GM19438 (cell line): Measurements from ENCODE around the gene HMGN2.
"Not testable (repeated sequence)": the region's sequence is repeated elsewhere in the genome, so short reads cannot be mapped to it uniquely, and the experiment has no call there.

Experiments used
- ATAC-seq: cut with Tn5 transposase; IDR thresholded peaks from one replicate; pipeline ENCODE4 v1.9.1; 2021; ENCODE audit warnings: low read depth; ENCODE audit not compliant: unreplicated experiment

Gene HMGN2

DNA sequence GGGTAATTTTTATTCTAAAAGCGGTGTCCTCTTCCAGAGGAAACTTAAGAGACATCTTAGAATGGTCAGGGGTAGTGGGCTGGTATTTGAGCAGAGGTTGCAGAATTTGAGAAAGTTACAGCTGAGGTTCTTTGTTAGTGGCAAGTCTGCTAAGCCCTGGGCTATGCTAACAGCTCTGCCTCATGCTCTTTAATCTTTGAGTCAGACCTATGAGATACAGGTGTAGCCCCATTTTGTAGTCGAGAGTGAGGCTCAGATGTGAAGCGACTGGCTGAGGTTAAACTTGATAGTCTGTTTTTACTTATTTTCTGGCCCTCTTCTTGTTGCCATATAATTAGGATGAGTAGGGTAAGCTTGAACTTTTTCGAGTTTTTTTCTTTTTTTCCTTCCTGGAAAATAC, 4.7 kb downstream of the HMGN2 start:
- no peak for ATAC-seq

DNA sequence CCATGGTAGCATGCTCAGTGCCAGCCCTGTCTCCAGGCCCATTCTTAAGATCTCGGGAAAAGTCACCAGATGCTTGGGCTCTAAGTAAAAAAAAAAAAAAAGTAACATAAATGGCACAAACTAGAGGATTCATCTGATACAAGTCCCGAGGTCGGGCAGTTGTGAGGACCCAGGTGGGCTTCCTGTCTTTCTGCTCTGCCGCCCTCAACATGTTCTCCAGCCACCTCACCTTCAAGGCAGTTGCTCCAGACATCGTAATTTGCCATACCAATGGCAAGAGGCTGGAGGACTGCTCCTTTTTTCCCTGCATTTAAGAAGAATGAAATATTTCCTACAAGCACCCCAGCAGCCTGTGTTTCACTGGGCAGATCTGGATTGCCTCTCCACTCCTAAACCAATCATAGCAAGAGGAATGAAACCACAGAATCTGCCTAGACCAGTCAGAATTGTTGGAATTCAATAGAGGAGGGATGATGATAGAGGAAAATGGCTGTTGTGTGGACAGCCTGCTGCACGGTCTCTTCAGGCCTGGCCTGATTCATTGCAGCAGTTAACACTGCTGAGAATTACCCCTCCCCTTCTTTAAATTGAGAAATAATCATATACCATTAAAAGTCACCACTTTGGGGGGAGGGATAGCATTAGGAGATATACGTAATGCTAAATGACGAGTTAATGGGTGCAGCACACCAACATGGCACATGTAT, 5.4 kb downstream of the HMGN2 start:
- ATAC-seq, result no peak

DNA sequence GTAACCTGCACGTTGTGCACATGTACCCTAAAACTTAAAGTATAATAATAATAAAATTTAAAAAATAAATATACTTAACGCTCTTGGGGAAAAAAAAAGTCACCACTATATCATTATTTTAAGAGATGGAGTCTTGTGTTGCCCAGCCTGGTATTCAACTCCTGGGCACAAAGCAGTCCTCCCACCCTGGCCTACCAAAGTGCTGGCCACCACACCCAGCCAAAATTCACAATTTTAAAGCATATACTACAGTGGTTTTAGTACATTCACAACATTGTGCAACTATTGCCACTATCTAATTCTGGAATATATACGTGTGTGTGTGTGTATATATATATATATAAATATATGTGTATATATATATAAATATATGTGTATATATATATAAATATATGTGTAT, 5.9 kb downstream of the HMGN2 start:
- no peak for ATAC-seq

DNA sequence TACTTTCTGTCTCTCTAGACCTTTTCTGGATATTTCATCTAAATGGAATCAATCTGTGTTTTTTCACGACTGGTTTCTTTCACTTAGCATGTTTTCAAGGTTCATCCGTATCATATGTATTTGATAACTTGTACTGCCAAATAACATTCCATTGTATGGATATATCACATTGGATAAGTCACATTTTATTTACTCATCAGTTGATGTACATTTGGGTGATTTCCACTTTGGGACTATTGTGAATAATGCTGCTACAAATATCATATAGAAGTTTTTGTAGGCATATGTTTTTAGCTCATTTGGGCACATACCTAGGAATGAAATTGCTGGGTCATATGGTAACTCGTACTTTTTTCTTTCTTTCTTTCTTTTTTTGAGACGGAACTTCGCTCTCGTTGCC, 6.7 kb downstream of the HMGN2 start:
- ATAC-seq, result no peak

DNA sequence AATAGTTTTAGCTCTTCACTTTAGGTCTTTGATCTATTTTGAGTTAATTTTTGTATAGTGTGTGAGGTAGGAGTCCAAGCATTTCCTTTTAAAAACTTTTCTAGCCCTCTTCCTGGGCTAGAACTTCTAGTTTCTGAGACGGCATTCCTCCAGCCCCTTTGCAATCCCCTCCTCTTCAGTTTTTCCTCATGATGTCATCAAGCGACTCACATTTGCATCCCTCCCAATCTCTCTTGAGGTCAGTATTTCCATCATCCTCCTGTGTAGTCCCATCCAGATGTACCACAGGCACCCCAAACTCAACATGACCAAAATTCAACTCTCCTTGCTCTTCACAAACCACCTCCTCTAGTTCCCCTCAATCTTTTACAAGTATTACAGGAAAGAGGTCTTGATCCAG, 10.7 kb downstream of the HMGN2 start:
- ATAC-seq, result no peak

DNA sequence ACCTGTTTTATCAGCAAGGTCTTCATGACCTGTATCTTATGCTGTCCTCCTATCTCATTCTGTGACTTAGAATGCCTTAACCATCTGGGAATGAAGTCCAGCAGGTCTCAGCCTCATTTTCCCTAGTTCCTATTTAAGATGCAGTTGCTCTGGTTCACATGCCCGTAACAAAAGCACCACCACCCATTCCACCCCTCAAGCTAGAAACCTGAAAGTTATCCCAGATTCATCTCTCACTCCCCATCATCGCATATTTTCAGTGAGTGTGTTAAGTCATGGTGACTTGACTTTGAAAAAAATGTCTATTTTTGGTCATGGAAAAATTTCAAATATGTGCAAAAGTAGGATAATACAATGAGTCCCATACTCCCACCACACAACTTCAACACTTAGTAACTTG, 11.7 kb downstream of the HMGN2 start:
- no peak for ATAC-seq

DNA sequence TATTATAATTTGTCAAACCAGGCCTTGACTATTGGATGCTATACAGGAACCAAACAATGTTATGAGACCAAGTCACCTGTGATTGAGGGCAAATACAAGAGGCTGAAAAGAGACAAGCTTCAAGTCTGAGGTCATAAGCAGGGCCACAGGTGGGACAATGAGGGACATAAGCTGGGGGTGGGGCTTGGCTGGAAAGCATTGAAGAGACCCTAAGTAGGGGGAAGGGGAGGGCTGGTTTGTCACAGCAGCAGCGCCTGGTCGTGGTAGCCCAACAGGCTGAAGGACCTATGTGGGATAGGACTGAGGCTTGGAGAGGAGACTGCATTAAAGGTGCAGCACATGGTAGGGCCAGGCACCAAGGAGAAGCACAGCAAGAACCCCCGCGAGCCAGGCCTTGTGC, 17.9 kb downstream of the HMGN2 start:
- no peak for ATAC-seq

DNA sequence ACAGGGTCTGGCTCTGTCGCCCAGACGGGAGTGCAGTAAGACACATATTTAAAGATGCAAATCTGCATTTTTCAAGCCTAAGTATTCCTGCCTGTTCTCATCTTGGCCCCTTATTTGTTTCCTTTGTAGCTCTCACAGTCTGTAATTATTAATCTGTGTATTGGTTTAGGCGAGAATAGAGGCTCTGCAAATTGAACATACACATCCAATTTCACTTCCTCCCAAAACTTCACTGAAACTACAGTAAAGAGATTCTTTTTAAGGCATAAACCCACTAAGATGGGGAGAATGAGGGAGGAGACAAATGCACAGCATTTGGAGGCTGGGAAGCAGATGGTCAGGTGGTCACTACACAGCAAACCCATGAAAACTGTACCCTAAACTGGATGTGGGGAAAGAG, 21.0 kb downstream of the HMGN2 start:
- ATAC-seq, result no peak

DNA sequence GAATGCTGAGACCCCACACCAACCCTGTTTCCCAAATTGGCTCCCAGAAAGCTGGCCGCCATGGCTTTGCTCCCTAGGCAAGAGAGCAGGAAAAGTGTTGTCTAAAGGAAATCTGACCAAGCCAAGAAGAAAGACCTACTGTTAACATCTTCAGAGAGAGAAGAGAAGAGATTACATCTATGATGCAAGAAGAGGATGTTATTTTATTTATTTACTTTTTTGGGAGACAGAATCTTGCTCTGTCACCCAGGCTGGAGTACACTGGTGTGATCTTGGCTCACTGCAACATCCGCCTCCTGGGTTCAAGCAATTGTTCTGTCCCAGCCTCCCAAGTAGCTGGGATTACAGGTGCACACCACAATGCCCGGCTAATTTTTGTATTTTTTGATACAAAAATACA, 21.7 kb downstream of the HMGN2 start:
- ATAC-seq, result no peak

DNA sequence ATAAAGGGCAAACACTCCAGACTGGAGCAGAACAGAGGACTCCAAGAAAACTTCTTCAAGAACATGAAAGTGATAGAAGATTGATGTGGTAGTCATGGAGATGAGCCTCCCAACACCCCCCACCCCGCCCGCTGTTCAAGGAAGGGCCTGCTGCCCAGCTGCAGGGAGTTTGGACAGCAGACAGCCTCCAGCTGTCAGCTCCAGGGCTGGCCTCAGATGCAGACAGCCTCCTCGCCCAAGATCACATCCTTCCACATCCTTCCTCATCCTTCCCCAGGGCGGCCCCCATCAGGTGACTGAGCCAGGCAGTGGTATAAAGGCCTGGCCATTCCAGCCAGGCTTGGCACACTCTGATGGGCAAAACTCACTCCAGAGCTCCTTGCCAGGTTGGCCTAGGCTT, 24.6 kb downstream of the HMGN2 start:
- no peak for ATAC-seq

DNA sequence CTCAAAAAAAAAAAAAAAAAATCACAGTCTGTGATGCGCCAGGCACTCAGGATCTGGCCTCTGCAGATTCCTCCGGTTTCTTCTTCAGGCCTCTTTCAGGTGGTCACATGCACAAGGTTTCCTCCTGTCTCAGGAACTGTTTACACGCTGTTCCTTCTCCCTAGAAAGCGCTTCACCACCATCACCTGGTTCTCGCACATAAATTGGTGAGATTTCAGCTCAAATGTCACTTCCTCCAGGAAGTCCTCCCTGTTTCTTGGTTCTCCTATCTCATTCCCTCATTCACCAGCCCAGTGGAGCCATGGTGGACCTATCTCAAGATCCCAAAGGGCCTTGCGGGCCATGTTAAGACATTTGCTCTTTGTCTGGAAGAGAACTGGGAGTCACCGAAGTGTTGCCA, 26.7 kb downstream of the HMGN2 start:
- no peak for ATAC-seq

DNA sequence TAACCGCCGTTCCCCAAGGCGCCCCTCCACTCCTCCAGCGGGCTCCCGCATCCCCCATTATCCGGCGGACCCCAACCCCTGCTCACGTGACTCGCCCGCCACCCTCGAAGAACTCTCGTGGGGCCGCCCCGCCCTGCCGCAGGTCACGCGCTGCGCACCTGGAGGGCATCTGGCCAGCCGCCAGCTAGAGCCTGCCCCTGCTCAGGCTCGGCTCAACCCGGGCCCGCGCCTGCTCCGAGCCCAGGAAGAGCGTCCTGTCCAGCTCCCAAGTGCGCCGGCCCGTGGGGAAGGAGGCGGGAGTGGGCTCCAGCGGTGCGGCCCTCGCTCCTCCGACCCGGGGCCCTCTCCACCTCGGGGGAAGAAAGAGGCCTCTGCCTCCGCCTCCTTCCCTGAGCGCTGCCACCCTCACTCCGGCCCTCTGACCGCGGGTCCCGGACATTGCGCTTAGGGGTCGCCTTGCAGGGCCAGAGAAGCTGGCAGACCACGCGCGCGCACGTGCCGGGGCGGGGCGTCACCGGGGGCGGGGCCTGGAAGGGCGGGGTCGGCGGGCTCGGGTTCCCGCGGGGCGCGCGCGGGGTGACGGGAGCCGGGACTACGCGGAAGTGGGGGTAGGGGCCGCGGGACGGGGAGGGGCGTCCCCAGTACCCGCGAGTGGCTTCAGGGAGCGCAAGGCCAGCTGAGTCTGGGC, 28.4 kb downstream of the HMGN2 start:
- peak; percentile 57 for ATAC-seq

DNA sequence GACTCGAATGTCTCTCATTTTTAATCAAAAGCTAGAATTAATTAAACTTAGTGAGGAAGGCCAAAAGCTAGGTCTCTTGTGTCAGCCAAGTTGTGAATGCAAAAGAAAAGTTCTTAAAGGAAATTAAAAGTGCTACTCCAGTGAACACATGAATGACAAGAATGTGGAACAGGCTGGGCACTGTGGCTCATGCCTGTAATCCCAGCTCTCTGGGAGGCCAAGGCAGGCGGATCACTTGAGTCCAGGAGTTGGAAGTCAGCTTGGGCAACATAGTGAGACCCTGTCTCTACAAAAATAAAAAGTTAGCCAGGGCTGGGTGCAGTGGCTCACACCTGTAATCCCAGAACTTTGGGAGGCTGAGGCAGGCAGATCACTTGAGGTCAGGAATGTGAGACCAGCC, 38.5 kb downstream of the HMGN2 start:
- ATAC-seq, result not testable (repeated sequence)

DNA sequence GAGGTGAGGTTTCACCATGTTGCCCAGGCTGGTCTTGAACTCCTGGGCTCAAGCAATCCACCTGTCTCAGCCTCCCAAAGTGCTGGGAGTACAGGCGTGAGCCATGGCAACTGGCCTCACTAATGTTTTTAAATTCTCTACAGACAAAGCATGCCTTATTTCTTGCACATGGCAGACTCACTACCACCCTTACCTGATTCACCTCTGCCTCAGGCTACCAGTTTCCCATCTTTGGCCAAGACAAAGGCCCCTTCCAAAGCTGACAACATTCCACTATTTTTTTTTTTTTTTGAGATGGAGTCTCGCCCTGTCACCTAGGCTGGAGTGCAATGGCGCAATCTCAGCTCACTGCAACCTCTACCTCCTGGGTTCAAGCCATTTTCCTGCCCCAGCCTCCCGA, 43.6 kb downstream of the HMGN2 start:
- not testable (repeated sequence) for ATAC-seq

DNA sequence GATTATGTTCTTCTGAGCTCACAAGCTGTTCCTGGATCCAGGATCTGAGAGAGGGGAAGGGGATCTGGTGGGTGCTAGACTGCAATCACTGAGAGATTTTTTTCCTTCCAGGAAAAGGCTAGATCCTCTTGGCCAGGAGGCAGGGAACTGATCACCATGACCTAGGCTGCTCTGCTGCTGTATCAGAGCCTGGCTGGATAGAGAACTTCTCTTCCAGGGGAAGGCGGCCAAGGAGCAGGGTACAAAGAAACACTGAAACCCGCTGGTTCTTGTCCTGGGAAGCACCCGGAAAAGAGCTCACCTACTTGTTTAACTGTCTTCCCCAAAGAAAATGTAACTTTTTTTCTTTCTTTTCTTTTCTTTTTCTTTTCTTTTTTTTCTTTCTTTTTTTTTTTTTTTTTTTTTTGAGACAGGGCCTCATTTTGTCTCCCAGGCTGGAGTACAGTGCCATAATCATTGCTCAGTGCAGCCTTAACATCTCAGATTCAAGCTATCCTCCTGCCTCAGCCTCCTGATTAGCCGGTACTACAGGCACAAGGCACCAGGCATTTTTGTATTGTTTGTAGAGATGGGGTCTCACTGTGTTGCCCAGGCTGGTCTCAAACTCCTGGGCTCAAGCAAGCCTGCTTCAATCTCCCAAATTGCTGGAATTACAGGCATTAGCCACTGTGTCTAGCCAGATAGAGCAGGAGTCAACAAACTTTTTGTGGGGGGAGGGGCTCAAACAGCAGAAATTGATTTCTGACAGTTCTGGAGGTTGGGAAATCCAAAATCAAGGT, 44.9 kb downstream of the HMGN2 start:
- ATAC-seq, result no peak

DNA sequence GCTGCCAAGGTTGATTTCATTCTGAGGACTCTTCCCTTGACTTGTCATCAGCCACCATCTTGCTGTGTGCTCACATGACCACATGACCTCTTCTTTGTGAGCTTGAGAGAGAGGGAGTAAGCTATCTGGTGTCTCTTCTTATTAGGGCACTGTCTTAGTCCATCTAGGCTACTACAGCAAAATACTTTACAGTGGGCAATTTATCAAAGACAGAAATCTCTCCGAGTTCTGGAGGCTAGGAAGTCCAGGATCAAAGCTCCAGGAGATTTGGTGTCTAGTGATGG, 45.5 kb downstream of the HMGN2 start:
- no peak for ATAC-seq

DNA sequence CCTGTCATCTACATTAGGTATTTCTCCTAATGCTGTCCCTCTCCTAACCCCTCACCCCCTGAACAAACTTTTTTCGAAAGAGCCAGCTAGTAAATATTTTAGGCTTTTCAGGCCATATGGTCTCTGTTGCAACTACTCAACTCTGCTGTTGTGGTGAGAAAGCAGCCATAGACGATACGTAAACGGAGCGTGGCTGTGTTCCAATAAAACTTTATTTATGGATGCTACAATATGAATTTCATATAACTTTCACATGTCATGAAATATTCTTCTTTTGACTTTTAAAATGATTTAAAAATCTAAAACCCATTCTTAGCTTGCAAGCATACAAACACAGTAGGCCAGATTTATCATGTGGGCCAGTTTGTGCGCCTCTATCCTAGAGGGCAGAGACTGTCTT, 46.1 kb downstream of the HMGN2 start:
- no peak for ATAC-seq

DNA sequence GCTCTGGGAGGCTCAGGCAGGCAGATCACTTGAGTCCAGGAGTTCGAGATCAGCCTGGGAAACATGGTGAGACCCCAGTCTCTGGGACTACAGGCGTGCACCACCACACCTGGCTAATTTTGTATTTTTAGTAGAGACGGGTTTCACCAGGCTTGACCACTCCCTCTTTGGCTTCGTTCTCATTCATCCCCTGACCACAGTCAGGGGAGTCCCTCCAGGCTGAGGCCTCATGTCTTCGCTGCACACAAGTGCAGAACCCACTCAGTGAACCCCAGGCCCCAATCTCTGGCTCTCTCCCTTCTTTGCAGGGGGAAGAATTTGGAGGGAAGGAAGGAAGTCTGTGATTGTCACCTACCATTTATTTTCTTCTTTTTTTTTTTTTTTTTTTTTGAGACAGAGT, 48.1 kb downstream of the HMGN2 start:
- no peak for ATAC-seq

DNA sequence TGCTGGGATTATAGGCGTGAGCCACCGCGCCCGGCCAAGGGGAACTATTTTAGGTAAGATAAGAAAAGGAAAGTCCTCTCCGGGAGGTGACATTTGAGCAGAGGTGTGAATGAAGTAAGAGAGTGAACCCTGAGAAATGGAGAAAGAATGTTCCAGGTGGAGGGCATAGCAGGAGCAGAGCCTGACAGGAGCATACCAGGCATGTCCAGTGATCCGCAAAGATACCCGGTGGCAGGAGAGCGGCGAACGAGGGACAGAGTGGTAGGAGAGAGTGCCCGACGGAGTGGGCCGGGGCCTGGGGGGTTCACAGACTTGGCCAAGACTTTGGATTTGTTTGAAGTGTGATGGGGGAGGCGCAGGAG, 49.4 kb downstream of the HMGN2 start:
- ATAC-seq, result no peak

DNA sequence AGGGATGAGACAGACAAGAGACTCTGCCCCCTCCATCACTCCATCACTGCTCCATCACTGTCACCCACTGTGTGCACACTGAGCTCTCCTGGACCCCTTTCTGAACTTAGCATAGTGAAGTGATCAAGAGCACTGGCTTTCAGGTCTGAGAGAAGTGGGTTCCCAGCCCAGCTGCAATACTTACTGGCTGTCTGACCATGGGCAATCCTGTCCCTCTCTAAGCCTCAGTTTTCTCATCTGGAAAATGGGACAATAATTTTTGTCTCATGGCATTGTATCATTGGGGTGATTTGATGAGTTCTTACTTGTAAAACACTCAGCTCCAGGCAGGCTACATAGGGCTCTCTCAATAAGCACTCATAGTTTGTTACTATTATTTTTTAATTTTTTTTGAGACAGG, 49.8 kb downstream of the HMGN2 start:
- no peak for ATAC-seq

DNA sequence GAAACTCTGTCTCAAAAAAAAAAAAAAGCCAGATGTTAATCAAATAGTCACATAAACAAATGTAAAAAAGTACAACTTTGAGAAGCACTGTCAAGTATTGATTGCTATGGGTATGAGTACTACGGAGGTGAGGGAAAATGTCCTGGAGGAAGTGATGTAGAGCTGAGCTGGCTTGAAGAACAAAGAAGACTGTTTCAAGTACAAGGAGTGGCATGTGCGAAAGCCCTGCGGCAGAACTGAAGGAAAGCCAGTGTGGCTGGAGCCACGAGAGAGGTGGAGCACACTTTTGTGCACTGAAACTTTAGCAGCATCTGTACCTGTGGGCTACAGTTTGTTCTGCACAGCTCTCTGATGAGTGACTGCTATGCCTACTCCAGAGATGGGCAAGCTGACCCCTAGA, 51.9 kb downstream of the HMGN2 start:
- no peak for ATAC-seq
